DOHH2 (cell line): ENCODE results near the gene SLC1A3.

Experiments
- H3F3A ChIP-seq: fragments of 200-600 bp; sonication (generic), shearing (Covaris generic); 2 replicates; pipeline ENCODE4 v1.6.0; 2016; ENCODE audit warnings: antibody characterized with exemption, mild to moderate bottlenecking; ENCODE audit not compliant: control insufficient read depth, insufficient read depth
- H3K27ac ChIP-seq: fragments of 200-600 bp; sonication (generic); 2 replicates; pipeline ENCODE4 v1.5.1; 2014; ENCODE audit warnings: low read depth, mild to moderate bottlenecking, low read length, moderate library complexity
- H3K27me3 ChIP-seq: fragments of 200-600 bp; sonication (generic); 2 replicates; pipeline ENCODE4 v1.6.1; 2014; ENCODE audit warnings: mild to moderate bottlenecking, low read length, mixed read lengths; ENCODE audit not compliant: control insufficient read depth
- H3K36me3 ChIP-seq: fragments of 200-600 bp; sonication (generic); 2 replicates; pipeline ENCODE4 v1.6.1; 2014; ENCODE audit warnings: mild to moderate bottlenecking, low read length, moderate library complexity, mixed read lengths; ENCODE audit not compliant: control insufficient read depth
- H3K4me1 ChIP-seq: fragments of 200-600 bp; sonication (generic); 2 replicates; pipeline ENCODE4 v1.6.1; 2014; ENCODE audit warnings: mild to moderate bottlenecking, low read length, mixed read lengths; ENCODE audit not compliant: control insufficient read depth
- H3K4me2 ChIP-seq: fragments of 200-600 bp; sonication (generic); 2 replicates; pipeline ENCODE4 v1.6.0; 2014; ENCODE audit warnings: mild to moderate bottlenecking, low read length, moderate library complexity
- H3K4me3 ChIP-seq: fragments of 200-600 bp; sonication (generic); 2 replicates; pipeline ENCODE4 v1.5.1; 2014; ENCODE audit warnings: mild to moderate bottlenecking, low read length, mixed read lengths
- H3K79me2 ChIP-seq: fragments of 200-600 bp; sonication (generic); 2 replicates; pipeline ENCODE4 v1.6.1; 2014; ENCODE audit warnings: mild to moderate bottlenecking, low read length, mixed read lengths; ENCODE audit not compliant: control insufficient read depth
- H3K9me2 ChIP-seq: fragments of 200-600 bp; sonication (generic); replicated peaks from 2 replicates; pipeline ENCODE4 v1.6.1; 2014; ENCODE audit warnings: mild to moderate bottlenecking, low read length, mixed read lengths; ENCODE audit not compliant: control insufficient read depth
- H3K9me3 ChIP-seq: fragments of 200-600 bp; sonication (generic); 2 replicates; pipeline ENCODE4 v1.6.1; 2014; ENCODE audit warnings: antibody characterized with exemption, low read length, mixed read lengths; ENCODE audit not compliant: control insufficient read depth, insufficient read depth
- H4K20me1 ChIP-seq: fragments of 200-600 bp; sonication (generic); 2 replicates; pipeline ENCODE4 v1.6.0; 2014; ENCODE audit warnings: low read depth, mild to moderate bottlenecking, antibody characterized with exemption, low read length, moderate library complexity; ENCODE audit not compliant: control insufficient read depth, insufficient read depth
- CTCF ChIP-seq: fragments of 200-600 bp; sonication (generic); IDR thresholded peaks from one replicate; pipeline ENCODE4 v1.5.1; 2014; ENCODE audit warnings: antibody characterized with exemption, mild to moderate bottlenecking, low read depth, low read length; ENCODE audit not compliant: poor library complexity, severe bottlenecking
- EZH2phosphoT487 ChIP-seq: fragments of 200-600 bp; sonication (generic); IDR thresholded peaks from 2 replicates; pipeline ENCODE4 v1.6.1; 2017; ENCODE audit warnings: borderline replicate concordance, mild to moderate bottlenecking, antibody characterized with exemption, low read length, moderate library complexity, mixed read lengths

SLC1A3 gene

GRCh38 chr5:36724467-36725332, 118.3 kb downstream of the SLC1A3 start:
- peaks cover 5% of the 10 kb centered on the region; the same call in 1 of the 2 replicates for H3F3A ChIP-seq
- peaks cover 56% of the 10 kb centered on the region for H3K4me1 ChIP-seq
- H3K36me3 ChIP-seq = peaks cover 5% of the 10 kb centered on the region; the same call in 1 of the 2 replicates
- H4K20me1 ChIP-seq = no peaks in the 10 kb centered on the region
- no peaks in the 10 kb centered on the region for H3K9me3 ChIP-seq
- peaks cover 11% of the 10 kb centered on the region for H3K79me2 ChIP-seq
- H3K4me3 ChIP-seq = peak overlapping the region; percentile 73
- H3K27ac ChIP-seq = peak overlapping the region; percentile 72
- H3K4me2 ChIP-seq = peak overlapping the region; percentile 70
- H3K9me2 ChIP-seq = no peaks in the 10 kb centered on the region
- TF ChIP-seq CTCF (no peak), EZH2phosphoT487 (no peak)
- H3K27me3 ChIP-seq = no peaks in the 10 kb centered on the region

- TF ChIP-seq CTCF = no peak
- no peak for TF ChIP-seq EZH2phosphoT487
- Histone ChIP-seq H3K4me2 (no peak overlapping the region), H3K9me2 (no peaks in the 10 kb centered on the region), H3K79me2 (peaks cover 5% of the 10 kb centered on the region; the same call in 1 of the 2 replicates), H4K20me1 (no peaks in the 10 kb centered on the region), H3K4me3 (no peak overlapping the region), H3K36me3 (peaks cover 5% of the 10 kb centered on the region; the same call in 1 of the 2 replicates), H3K27me3 (no peaks in the 10 kb centered on the region), H3F3A (peaks cover 5% of the 10 kb centered on the region; the same call in 1 of the 2 replicates), H3K27ac (no peak overlapping the region), H3K9me3 (no peaks in the 10 kb centered on the region), H3K4me1 (peaks cover 43% of the 10 kb centered on the region)
These were observed 119.9 kb downstream of the SLC1A3 start for GRCh38 chr5:36726317-36726716.

- Histone ChIP-seq H3K36me3 (peaks cover 5% of the 10 kb centered on the region; the same call in 1 of the 2 replicates), H3K9me3 (no peaks in the 10 kb centered on the region), H3K4me3 (no peak overlapping the region), H3K4me2 (no peak overlapping the region), H4K20me1 (no peaks in the 10 kb centered on the region), H3F3A (peaks cover 5% of the 10 kb centered on the region; the same call in 1 of the 2 replicates), H3K79me2 (peaks cover 5% of the 10 kb centered on the region; the same call in 1 of the 2 replicates), H3K27me3 (no peaks in the 10 kb centered on the region), H3K9me2 (no peaks in the 10 kb centered on the region), H3K4me1 (peaks cover 38% of the 10 kb centered on the region), H3K27ac (no peak overlapping the region)
- TF ChIP-seq CTCF = no peak
- no peak for TF ChIP-seq EZH2phosphoT487
These were observed 120.4 kb downstream of the SLC1A3 start for GRCh38 chr5:36726767-36727166.
